AG04449 (cell line): Measurements from ENCODE around the gene MATN3.

Experiments used
- CTCF ChIA-PET: fragments of 350-600 bp; formaldehyde crosslinking; extraction: SDS; loops from one replicate; lab custom pipeline; 2021; ENCODE audit warnings: antibody characterized with exemption; lab: Yijun Ruan, JAX
- POLR2A ChIA-PET: fragments of 400-600, 350-600 bp; formaldehyde crosslinking; extraction: SDS; loops from one replicate; lab custom pipeline; 2020; ENCODE audit warnings: antibody characterized with exemption, inconsistent platforms; lab: Yijun Ruan, JAX
- DNase-seq: peaks from one replicate; pipeline ENCODE4 v3.0.0-alpha.2; 2010; ENCODE audit warnings: low read depth, low spot score
- H3K4me3 ChIP-seq: 2 replicates; pipeline ENCODE4 v1.5.1; 2011; ENCODE audit warnings: low read depth, mild to moderate bottlenecking, control low read depth, low read length
- CTCF ChIP-seq: IDR thresholded peaks from one replicate; pipeline ENCODE4 v1.5.1; 2011; ENCODE audit warnings: mild to moderate bottlenecking, moderate library complexity, low read length, control low read depth, inconsistent platforms; ENCODE audit not compliant: insufficient read depth; ENCODE audit errors: missing control alignments

The MATN3 gene

GRCh38 chr2:20013126-20013849, 820 bp upstream of the MATN3 start:
- no peak for DNase-seq
- CTCF ChIA-PET: interaction anchor here (0.8 to 6.7 kb wide), 19 partner anchors 10 to 278 kb away, joined by 3 to 349 read pairs (median 39); partner anchors contain the start of gene LAPTM4A
- POLR2A ChIA-PET: interaction anchor here (0.6 kb wide), 1 partner anchor 431 kb away, joined by 3 read pairs; no protein-coding TSS in a partner anchor
- TF ChIP-seq CTCF: no peak
- peak overlapping the region; percentile 55 for H3K4me3 ChIP-seq

GRCh38 chr2:20012032-20012281, 511 bp downstream of the MATN3 start:
- POLR2A ChIA-PET: no interaction called here
- H3K4me3 ChIP-seq: peak overlapping the region; percentile 55
- TF ChIP-seq CTCF: no peak
- CTCF ChIA-PET: interaction anchor here (1.0 to 2.4 kb wide), 5 partner anchors 12 to 279 kb away, joined by 3 to 20 read pairs (median 4); no protein-coding TSS in a partner anchor
- no peak for DNase-seq

- DNase-seq: no peak
- CTCF ChIA-PET: interaction anchor here (0.6 to 2.4 kb wide), 6 partner anchors 11 to 280 kb away, joined by 3 to 20 read pairs (median 4); no protein-coding TSS in a partner anchor
- POLR2A ChIA-PET: no interaction called here
- no peak overlapping the region for H3K4me3 ChIP-seq
- TF ChIP-seq CTCF: no peak
Observed at GRCh38 chr2:20011276-20012031, 1.0 kb downstream of the MATN3 start.

GRCh38 chr2:20008703-20009102, 3.8 kb downstream of the MATN3 start:
- DNase-seq: no peak
- ChIA-PET CTCF (interaction anchor here (1.0 kb wide), 1 partner anchor 89 kb away, joined by 4 read pairs; no protein-coding TSS in a partner anchor), POLR2A (no interaction called here)
- H3K4me3 ChIP-seq: no peak overlapping the region
- TF ChIP-seq CTCF: no peak

GRCh38 chr2:20005891-20006470, 6.5 kb downstream of the MATN3 start:
- POLR2A ChIA-PET: no interaction called here
- no peak for TF ChIP-seq CTCF
- CTCF ChIA-PET: no interaction called here
- no peak for DNase-seq
- H3K4me3 ChIP-seq: no peak overlapping the region
